Measurements from ENCODE around the gene OBSL1. TPM values are rescaled to one million over a fixed set of nuclear protein-coding genes. Genes with fewer than 3 reads are reported as not detected.
A peak's percentile ranks its signal among the peaks of the same experiment; 100 is the strongest.

Gene OBSL1
- 43.6 TPM for total RNA-seq

DNA sequence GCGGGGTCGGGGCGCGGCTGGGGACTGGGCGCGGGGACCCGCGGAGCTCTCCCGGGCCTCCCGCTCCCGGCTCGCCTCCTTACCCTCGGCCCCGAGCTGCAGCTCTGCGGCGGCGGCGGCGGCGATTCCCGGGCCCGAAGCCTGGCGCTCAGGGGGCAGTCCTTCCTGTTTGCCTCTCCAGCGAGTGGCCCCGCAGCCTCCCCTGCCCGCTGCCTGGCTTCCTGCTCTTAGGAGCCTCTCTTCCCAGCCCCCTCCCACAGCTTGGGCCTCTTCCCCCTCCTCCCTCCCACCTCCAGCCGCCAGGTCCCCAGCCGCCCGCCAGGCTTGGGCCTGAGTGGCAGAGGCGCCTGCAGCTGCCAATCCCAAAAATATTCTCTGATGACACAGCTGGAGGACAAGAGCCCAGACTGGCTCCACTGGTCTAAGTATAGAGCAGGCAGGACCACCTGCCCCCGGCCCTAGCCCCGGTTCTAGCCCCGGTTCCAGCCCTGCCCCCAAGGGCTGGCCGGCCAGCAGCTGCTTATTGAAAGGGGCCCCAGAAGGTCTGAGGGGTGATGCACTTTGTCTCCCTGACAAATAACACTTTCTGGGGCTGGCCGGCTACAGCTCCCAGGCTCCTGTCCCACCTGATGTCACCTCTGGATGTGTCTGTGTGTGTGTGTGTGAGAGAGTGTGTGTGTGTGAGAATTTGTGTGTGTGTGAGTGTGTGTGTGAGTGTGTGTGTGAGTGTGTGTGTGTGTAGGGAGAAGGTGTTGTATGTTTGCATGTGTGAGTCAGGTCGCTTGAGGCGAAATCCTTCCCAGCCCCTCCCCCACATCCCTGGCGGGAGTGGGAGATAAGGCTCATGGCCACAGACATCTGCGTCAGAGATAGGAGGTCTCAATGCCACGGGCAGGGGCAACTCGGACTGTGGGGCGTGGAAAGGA is at the start of gene OBSL1:
Gene OBSL1, minus strand, starts transcription at position 229 of the 926 bp plus-strand sequence. CDS start 307 bp downstream, outside the sequence.
- DNase-seq (ENCODE audit: low spot score) (peak; percentile 62), ATAC-seq (peak; percentile 80)

DNA sequence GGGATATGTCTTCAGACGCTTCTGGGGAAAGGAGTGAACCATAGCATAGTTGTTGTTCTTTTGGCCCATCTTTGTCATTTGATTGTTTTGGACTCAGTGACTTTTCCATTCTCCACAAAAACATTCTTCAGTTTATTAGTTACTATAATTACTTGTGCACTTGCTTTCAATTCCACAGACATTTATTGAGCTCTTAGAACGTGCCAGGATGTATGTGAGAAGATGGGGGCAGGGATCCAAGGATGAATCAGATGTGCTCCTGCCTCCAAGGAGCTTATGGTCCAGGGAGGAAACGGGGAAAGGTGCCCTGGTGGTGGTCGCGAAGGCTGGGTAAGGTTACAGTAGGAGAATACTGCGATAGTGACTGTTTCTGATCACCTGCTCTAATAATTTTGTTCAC is 49.2 kb upstream of the OBSL1 start:
- ATAC-seq, result no peak

DNA sequence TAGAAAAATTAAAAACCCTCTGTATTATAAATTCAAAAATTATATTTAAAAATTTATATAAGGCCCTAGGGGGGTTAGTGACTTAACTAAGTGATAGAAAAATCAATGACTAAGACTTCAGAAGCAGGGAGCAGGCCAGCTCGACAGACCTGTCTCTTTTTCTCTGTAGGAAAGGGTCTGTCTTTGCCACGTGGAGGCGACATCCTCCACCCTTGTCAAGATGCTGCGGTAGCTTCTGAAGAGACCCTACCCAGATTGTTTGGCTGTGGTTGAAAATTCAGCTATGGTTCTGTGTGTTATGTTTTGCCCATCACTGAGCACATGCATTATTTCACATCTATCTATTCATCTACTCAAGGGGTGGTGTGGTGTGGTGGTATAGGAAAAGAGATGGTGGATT is 47.9 kb upstream of the OBSL1 start:
- ATAC-seq (no peak), DNase-seq (ENCODE audit: low spot score) (no peak)

More for the DNA sequence above, 49.2 kb upstream of the OBSL1 start:
- DNase-seq (ENCODE audit: low spot score), result no peak

- ATAC-seq (peak; percentile 38), DNase-seq (ENCODE audit: low spot score) (no peak)
Measured at GRCh38 chr2:219618733-219619122, 47.4 kb upstream of the OBSL1 start.

GRCh38 chr2:219616550-219616949 is 45.2 kb upstream of the OBSL1 start:
- ATAC-seq (peak; percentile 85), DNase-seq (ENCODE audit: low spot score) (no peak)

- no peak for DNase-seq (ENCODE audit: low spot score)
- no peak for ATAC-seq
Measured at GRCh38 chr2:219615894-219616293, 44.6 kb upstream of the OBSL1 start.

DNA sequence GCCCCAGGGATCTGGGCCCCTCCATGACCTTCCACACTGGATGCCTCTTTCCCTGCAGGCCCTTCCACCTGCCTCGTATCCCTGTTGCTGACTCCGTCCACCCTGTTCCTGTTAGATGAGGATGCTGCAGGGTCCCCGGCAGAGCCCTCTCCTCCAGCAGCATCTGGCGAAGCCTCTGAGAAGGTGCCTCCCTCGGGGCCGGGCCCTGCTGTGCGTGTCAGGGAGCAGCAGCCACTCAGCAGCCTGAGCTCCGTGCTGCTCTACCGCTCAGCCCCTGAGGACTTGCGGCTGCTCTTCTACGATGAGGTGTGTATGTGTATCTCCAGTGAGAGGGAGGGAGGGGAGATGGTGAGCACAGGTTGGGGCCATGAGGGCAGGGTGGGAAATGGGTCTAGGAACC is 43.7 kb upstream of the OBSL1 start:
- no peak for DNase-seq (ENCODE audit: low spot score)
- ATAC-seq, result no peak

DNA sequence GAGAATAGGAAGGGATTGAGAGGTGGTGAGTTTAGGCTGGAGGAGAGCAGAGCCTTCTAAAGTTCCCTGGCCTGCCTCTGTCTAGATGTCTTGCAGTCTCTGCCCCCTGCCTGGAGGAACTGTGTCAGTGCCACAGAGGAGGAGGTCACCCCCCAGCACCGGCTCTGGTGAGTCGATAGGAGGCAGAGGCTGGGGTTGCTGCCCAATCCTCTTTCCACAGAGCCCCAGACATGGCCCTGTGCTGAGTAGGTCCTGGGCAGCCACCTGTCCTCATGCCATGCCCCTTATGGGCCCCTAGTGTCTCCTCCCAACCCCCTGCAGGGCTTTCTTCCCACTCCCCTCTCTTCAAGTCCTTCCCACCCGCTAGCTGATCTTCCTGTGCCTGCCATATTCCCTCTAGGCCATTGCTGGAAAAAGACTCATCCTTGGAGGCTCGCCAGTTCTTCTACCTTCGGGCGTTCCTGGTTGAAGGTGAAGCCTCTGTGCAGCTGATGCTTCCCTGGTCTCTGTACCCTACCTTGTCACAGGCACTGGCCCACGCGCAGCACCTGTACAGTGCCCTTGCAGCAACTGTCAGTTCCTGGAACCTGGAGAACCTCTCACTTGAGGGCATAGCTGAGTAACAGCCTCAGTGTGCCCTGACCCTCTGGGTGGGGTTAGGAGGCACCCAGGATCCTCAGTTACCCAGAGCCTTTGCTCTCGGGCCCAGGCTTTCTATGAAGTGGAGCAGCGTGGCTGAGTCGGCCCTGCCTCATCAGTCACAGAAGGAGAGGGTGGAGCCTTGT is 42.9 kb upstream of the OBSL1 start:
- no peak for ATAC-seq
- DNase-seq (ENCODE audit: low spot score), result no peak

- DNase-seq (ENCODE audit: low spot score) (no peak), ATAC-seq (no peak)
Measured at GRCh38 chr2:219613461-219614070, 42.2 kb upstream of the OBSL1 start.

GRCh38 chr2:219612577-219613286 is 41.4 kb upstream of the OBSL1 start:
- DNase-seq (ENCODE audit: low spot score), result no peak

GRCh38 chr2:219611866-219612576 is 40.7 kb upstream of the OBSL1 start:
- DNase-seq (ENCODE audit: low spot score), result no peak
- no peak for ATAC-seq

More at GRCh38 chr2:219612577-219613286, 41.4 kb upstream of the OBSL1 start:
- no peak for ATAC-seq

DNA sequence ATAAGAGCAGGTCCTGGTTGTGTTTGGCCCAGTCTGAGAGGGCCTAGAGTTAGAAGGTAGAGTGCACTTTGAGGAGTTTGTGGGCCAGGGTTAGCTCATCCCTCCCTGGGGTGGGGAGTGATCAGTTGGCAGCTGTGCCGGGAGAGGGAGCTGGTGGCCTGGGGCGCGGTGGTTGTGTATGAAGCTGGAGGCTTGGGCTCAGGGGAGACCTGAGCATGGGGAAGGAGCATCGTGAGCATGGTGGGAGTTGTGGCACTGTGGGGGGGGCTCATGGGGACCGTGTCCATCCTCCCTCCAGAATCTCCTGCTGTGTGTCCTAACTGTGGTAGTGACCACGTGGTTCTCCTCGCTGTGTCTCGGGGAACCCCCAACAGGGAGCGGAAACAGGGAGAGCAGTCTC is 40.0 kb upstream of the OBSL1 start:
- ATAC-seq (no peak), DNase-seq (ENCODE audit: low spot score) (no peak)

GRCh38 chr2:219609149-219609750 is 37.9 kb upstream of the OBSL1 start:
- ATAC-seq, result no peak
- no peak for DNase-seq (ENCODE audit: low spot score)

- no peak for ATAC-seq
- DNase-seq (ENCODE audit: low spot score), result no peak
Measured at GRCh38 chr2:219608399-219608964, 37.1 kb upstream of the OBSL1 start.

GRCh38 chr2:219607931-219608330 is 36.6 kb upstream of the OBSL1 start:
- no peak for ATAC-seq
- no peak for DNase-seq (ENCODE audit: low spot score)

DNA sequence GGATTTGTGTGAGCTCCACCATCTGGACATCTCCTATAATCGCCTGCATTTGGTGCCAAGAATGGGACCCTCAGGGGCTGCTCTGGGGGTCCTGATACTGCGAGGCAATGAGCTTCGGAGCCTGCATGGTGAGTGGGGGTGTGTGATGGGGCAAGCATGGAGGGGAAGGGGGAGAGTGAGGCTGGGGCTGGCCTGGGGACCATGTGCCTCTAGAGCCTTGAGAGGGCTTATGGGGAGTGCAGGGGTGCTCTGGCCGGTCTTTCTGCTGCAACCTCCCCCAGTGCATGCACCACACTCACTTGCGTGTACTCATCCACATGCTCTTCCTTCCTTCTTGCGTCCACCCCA is 34.2 kb upstream of the OBSL1 start:
- no peak for DNase-seq (ENCODE audit: low spot score)
- ATAC-seq, result no peak

DNA sequence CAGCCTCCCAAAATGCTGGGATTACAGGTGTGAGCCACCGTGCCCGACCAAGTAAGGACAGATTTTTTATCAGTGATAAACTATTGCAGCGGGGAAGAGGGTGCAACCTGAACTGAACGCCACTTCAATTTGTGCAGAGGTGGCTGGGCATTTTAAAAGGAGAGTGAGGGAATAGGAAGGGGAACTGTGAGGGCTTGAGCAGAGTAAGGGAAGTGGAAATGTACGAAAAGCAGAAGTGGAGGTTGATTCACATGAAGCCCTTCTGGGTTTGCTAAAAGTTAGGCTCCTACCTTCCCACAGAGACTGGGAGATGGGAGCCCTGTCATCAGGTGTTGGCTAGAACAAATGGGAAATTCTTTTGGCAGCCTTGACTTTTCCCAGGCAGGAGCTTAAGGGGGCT is 32.4 kb upstream of the OBSL1 start:
- no peak for DNase-seq (ENCODE audit: low spot score)
- ATAC-seq, result no peak

- DNase-seq (ENCODE audit: low spot score) (no peak), ATAC-seq (no peak)
Measured at GRCh38 chr2:219598308-219599078, 27.2 kb upstream of the OBSL1 start.

All from left lobe of liver (tissue), 2 donors.